ENCODE results near the gene CD209.

CD209 gene

GRCh38 chr19:7716762-7717161 is 30.6 kb downstream of the CD209 start:
- DNase-seq (ENCODE audit: insufficient read length, low spot score) (no peak), FAIRE-seq (no peak)
- TF ChIP-seq POLR2A (IDR thresholded peaks at IDR 0.05; ENCODE audit: low read depth, low read length): no peak

- DNase-seq (ENCODE audit: insufficient read length, low spot score): no peak
- no peak for TF ChIP-seq POLR2A (IDR thresholded peaks at IDR 0.05; ENCODE audit: low read depth, low read length)
- no peak for FAIRE-seq
These were observed 31.7 kb downstream of the CD209 start for GRCh38 chr19:7715671-7716070.

DNA sequence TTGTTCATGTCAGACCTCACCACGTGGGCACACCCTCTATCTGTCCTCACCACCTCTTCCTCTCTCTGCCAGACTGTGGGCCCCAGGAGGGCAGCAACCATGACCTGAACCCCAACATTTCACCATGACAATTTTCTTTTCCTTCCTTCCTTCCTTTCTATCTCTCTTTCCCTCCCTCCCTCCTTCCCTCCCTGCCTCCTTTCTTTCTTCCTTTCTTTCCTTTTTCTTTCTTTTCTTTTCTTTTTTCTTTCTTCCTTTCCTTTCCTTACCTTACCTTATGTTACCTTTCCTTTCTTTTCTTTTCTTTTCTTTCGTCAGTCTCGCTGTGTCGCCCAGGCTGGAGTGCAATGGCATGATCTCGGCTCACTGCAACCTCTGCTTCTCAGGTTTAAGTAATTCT is 36.7 kb downstream of the CD209 start:
- FAIRE-seq (no peak), DNase-seq (ENCODE audit: insufficient read length, low spot score) (no peak)
- no peak for TF ChIP-seq POLR2A (IDR thresholded peaks at IDR 0.05; ENCODE audit: low read depth, low read length)

DNA sequence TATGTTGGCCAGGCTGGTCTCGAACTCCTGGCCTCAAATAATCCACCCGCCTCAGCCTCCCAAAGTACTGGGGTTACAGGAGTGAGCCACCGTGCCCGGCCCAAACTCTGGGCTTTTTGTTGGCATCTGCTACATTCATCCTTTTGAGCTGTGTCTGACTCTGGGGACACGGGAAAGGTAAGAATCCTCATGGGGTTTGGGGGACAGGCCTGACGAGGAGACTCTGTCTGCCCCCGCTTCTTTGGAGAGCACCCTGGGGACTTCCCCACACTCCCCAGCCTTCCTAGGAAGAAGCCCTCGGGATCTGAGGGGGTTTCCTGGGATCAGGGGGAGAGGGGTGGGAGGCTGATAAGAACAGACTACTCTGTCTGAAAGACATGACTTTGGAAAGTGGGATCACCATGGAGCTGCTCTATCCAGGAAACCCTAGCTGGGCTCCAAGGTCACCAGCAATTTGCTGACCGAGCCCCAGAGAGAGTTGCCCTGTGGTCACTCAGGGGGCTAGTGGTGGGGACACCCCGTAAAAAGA is 37.3 kb downstream of the CD209 start:
- no peak for FAIRE-seq
- DNase-seq (ENCODE audit: insufficient read length, low spot score): no peak
- TF ChIP-seq POLR2A (IDR thresholded peaks at IDR 0.05; ENCODE audit: low read depth, low read length): no peak

- TF ChIP-seq POLR2A (IDR thresholded peaks at IDR 0.05; ENCODE audit: low read depth, low read length): no peak
- DNase-seq (ENCODE audit: insufficient read length, low spot score) (no peak), FAIRE-seq (no peak)
These were observed 40.3 kb downstream of the CD209 start for GRCh38 chr19:7706955-7707456.

GRCh38 chr19:7706188-7706954 is 41.0 kb downstream of the CD209 start:
- DNase-seq (ENCODE audit: insufficient read length, low spot score): no peak

GRCh38 chr19:7705387-7706187 is 41.7 kb downstream of the CD209 start:
- FAIRE-seq (no peak), DNase-seq (ENCODE audit: insufficient read length, low spot score) (no peak)
- no peak for TF ChIP-seq POLR2A (IDR thresholded peaks at IDR 0.05; ENCODE audit: low read depth, low read length)

More at GRCh38 chr19:7706188-7706954, 41.0 kb downstream of the CD209 start:
- TF ChIP-seq POLR2A (IDR thresholded peaks at IDR 0.05; ENCODE audit: low read depth, low read length): no peak
- no peak for FAIRE-seq

GRCh38 chr19:7704280-7705060 is 42.9 kb downstream of the CD209 start:
- DNase-seq (ENCODE audit: insufficient read length, low spot score) (no peak), FAIRE-seq (no peak)
- no peak for TF ChIP-seq POLR2A (IDR thresholded peaks at IDR 0.05; ENCODE audit: low read depth, low read length)

DNA sequence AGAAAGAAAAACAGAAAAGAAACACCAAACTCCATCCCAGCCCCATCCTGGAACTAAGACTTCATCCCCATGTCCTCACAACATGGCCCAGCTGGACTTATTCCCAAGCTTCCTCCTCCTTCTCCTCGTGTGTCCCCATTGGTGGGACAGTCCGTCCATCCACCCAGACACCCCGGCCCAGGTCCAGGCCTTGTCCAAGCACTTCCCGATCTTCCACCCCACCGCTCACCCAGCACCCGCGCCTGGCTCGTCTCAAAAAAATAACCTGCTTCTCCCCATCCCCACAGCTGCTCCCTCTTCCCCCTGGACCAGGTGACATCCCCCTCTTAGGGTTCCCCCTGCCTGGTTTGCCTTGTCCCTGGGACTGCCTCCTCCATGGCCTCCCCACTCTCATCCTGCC is 44.0 kb downstream of the CD209 start:
- DNase-seq (ENCODE audit: insufficient read length, low spot score) (no peak), FAIRE-seq (no peak)
- TF ChIP-seq POLR2A (IDR thresholded peaks at IDR 0.05; ENCODE audit: low read depth, low read length): no peak

DNA sequence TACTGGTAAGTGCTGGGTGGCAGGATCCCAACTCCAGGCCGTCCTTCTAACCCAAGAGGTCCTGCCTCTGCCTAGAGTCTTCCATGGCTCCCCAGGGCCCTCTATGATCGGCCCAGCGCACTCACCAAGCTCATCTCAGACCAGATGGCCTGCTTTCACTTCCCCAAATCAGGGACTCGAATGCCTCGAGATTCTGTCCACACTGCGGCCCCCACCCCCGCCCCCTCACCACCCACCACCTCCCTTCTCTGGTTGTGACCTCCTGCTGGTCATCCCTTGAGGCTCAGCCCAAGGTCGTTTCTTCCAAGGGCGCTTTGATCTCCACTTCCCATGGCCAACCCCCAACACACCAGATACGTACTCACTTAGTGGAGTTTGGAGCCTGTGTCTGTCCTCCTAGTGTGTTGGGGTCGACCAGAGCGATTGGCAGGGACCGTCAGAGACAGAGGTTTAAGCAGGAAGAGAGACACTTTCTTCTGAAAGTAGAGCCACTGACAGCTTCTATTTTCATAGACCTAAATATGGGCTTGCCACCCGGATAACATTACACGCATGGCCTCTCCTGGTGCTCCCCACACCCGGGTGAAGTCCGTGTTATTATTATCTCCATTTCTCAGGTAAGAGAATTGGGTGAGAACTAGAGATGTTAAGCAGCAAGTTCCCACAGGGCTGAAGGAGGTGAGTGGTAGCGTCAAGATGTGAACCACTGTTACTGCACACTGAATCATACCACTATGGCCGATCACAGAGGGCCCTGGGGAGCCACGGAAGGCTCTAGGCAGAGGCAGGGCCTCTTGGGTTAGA is 45.5 kb downstream of the CD209 start, which contains the start of gene FCER2:
TSS of gene FCER2 (minus strand) at position 478 of the 804 bp plus-strand sequence. CDS start 2,371 bp downstream, outside the sequence.
- TF ChIP-seq POLR2A (IDR thresholded peaks at IDR 0.05; ENCODE audit: low read depth, low read length): no peak
- FAIRE-seq: no peak
- DNase-seq (ENCODE audit: insufficient read length, low spot score): no peak

DNA sequence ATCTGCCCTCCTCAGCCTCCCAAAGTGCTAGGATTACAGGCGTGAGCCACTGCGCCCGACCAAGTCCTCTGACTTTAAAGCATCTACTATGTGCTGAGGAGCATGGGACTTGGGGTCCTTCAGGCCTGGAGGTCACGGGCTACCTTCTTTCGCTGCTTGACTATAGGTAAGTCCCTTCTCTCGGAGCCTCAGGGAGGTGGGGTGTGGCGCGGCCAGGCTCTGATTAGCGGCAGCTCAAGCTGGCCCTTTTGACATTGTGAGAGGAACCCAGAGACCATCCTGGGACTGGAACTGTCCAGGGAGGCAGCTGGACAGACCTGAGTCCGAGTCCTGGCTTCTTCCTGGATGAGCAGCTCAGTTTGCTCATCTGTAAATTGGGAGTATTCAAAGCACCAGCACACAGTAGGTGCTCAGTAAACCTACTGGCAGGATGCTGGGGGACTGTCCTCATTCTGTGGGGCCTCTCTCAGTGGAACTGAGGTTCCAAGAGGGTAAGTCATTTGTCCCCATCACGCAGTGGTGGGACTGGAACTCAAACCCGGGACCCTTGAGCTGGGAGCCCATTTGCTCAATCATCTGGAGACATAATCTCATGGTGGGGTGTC is 46.2 kb downstream of the CD209 start:
- DNase-seq (ENCODE audit: insufficient read length, low spot score) (no peak), FAIRE-seq (no peak)
- TF ChIP-seq POLR2A (IDR thresholded peaks at IDR 0.05; ENCODE audit: low read depth, low read length): no peak
